Heart left ventricle (tissue), 16 donors: ENCODE results near the gene FTCD. TPM values are rescaled to one million over a fixed set of nuclear protein-coding genes. Genes with fewer than 3 reads are reported as not detected.

ENCODE experiments used
- ATAC-seq, 4 donors: fragments of 200-7000 bp; cut with Tn5 transposase; one replicate each; pipeline ENCODE4 v1.9.1; 2020 to 2022; ENCODE audit warnings: moderate library complexity in 4 of 4, mild to moderate bottlenecking in 3 of 4, moderate number of reproducible peaks in 1 of 4
- DNase-seq, 5 donors: peaks; one replicate each; pipeline ENCODE4 v3.0.0-alpha.2; 2020
- H3K27ac ChIP-seq, 12 donors: fragments of 200-600 bp; sonication (generic) in 4 of 12; one replicate each; pipeline versions ENCODE4 v1.5.0 to v1.8.0; 2016 to 2022; ENCODE audit warnings: mild to moderate bottlenecking in 2 of 12
- H3K27me3 ChIP-seq, 9 donors: fragments of 200-600 bp; sonication (generic) in 2 of 9; one replicate each; pipeline versions ENCODE4 v1.5.1 to v1.8.0; 2016 to 2022; ENCODE audit warnings: mild to moderate bottlenecking in 3 of 9
- H3K36me3 ChIP-seq, 9 donors: fragments of 200-600 bp; sonication (generic) in 2 of 9; one replicate each; pipeline versions ENCODE4 v1.5.0 to v1.8.0; 2018 to 2022; ENCODE audit warnings: mild to moderate bottlenecking in 2 of 9
- H3K4me1 ChIP-seq, 12 donors: fragments of 200-600 bp; sonication (generic) in 4 of 12; one replicate each; pipeline versions ENCODE4 v1.5.0 to v1.8.0; 2016 to 2022; ENCODE audit warnings: mild to moderate bottlenecking in 3 of 12
- H3K4me3 ChIP-seq, 12 donors: fragments of 200-600 bp; sonication (generic) in 4 of 12; one replicate each; pipeline versions ENCODE4 v1.5.0 to v1.8.0; 2017 to 2022; ENCODE audit warnings: mild to moderate bottlenecking in 9 of 12, moderate library complexity in 4 of 12
- H3K9me3 ChIP-seq, 12 donors: fragments of 200-600 bp; sonication (generic) in 4 of 12; one replicate each; pipeline versions ENCODE4 v1.5.0 to v1.8.0; 2016 to 2022; ENCODE audit warnings: mild to moderate bottlenecking in 1 of 12
- CTCF ChIP-seq, 12 donors: fragments of 200-600 bp; sonication (generic) in 4 of 12; IDR thresholded peaks; one replicate each; pipeline versions ENCODE4 v1.5.0 to v1.8.0; 2018 to 2022; ENCODE audit warnings: antibody characterized with exemption in 12 of 12, mild to moderate bottlenecking in 5 of 12
- POLR2A ChIP-seq, 2 donors: fragments of 450-650 bp; IDR thresholded peaks; one replicate each; pipeline ENCODE4 v1.6.1; 2017; ENCODE audit warnings: antibody characterized with exemption in 2 of 2, mild to moderate bottlenecking in 2 of 2, moderate library complexity in 2 of 2
- WGBS, 4 donors: extraction: QIAGEN DNeasy Blood & Tissue Kit in 2 of 4; methylation state at CpG; one replicate each; pipeline versions ENCODE4 v1.1.5 to v1.1.7; 2013 to 2018; 5-methylcytosine and 5-hydroxymethylcytosine counted together
- intact Hi-C, 10 donors: fragments of 100-400 bp; cut with DNase I; formaldehyde crosslinking; loops; one replicate each; pipeline versions ENCODE4 v1.11.1 to v1.14.2; 2022
- polyA plus RNA-seq, 2 donors: library from polyadenylated mRNA; stranded (reverse); fragments of 200-250 nt; gene quantifications; one replicate each; pipeline ENCODE4 v1.2.3, GENCODE V29; 2013
- total RNA-seq, 9 donors: library from RNA; depleted of rRNA in 2 of 9; stranded (reverse); fragments of >200 nt in 2 of 9; fragmentation: NEBNext Ultra II Directional in 3 of 9; extraction: Animal tissue kit (Norgen Biotek cat#: 25700) in 3 of 9; gene quantifications; one replicate each; pipeline versions ENCODE4 v1.1.0 to v1.2.4, GENCODE V29; 2016 to 2023
- donor health status: ischemic (EF 13 %, LVEDD 7.1; RV severe dilation, severe dysfunction).
- donor health status: healthy with polysubstance abuse.
- donor health status: DM: no; HTN: yes; CAD: no.
- donor health status: DM: no; HTN: no; CAD: no.
- donor health status: ischemic (EF 25% LVEDD 6.9; RV normal size, moderate dysfunction).
- donor health status: ischemic (EF 25% LVEDD 5.7; RV mildly dilated, moderate dysfunction).
- donor health status: healthy.
- donor health status: DM: yes; HTN: yes; CAD: no.
- donor health status: ischemic (EF 35%, LVEDD 5.7; RV mildly dilated, moderate dysfunction).
- donor health status: nonischemic (EF 11% LVEDD 7.7; RV severe dilation, severe dysfunction).
- donor health status: DM: yes; HTN: yes; CAD: no.
- donor health status: PGD.
- donor health status: ischemic (EF 29% LVEDD 5.4; RV normal size, mild dysfunction).
- donor health status: nonischemic (EF 23%, LVEDD 6.1; RV moderate dilation, normal function).

Gene FTCD
- total and polyA plus RNA-seq, 11 donors, result 0.17 to 3.1 (median 1.2) TPM; not detected in 1

DNA sequence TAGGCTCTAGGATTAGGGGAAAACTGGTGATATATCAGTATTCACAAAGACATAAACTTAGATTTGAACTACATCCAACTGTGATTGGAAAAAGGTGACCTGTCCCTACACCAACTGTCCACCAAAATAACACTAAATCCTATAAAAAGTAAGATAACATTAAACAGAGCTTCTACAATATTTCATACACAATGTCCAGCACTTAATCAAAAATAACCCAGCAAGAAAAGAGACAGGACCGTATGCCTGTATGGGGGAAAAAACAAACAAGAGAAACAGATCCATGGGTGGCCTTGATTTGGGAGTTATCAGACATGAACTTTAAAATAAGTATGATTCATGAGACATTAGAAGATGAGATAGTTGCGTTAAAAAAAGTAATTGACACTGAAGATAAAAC lies 67.2 kb downstream of the FTCD start:
- no peak overlapping the region for H3K4me3 ChIP-seq
- no peak overlapping the region for H3K27ac ChIP-seq
- intact Hi-C loops, result no loop called here
- peaks cover 0 to 13% (median 4%) of the 10 kb centered on the region in 12 donors for H3K4me1 ChIP-seq
- TF ChIP-seq POLR2A (IDR thresholded peaks at IDR 0.05), result no peak
- TF ChIP-seq CTCF (IDR thresholded peaks at IDR 0.05), result no peak
- peaks cover 0 to 32% (median 10%) of the 10 kb centered on the region in 12 donors for H3K9me3 ChIP-seq
- H3K36me3 ChIP-seq, result no peaks in the 10 kb centered on the region
- no peaks in the 10 kb centered on the region for H3K27me3 ChIP-seq
- WGBS, 4 donors, result 91 to 93% (median 91%) methylated on average over 2 of the region's 2 CpGs
- ATAC-seq (no peak), DNase-seq (no peak)

- Histone ChIP-seq H3K9me3 (peaks cover 0 to 32% (median 10%) of the 10 kb centered on the region in 12 donors), H3K27ac (no peak overlapping the region), H3K27me3 (no peaks in the 10 kb centered on the region), H3K4me1 (peaks cover 0 to 8% (median under 1%) of the 10 kb centered on the region in 12 donors), H3K4me3 (no peak overlapping the region), H3K36me3 (no peaks in the 10 kb centered on the region)
- intact Hi-C loops, result no loop called here
- TF ChIP-seq CTCF (IDR thresholded peaks at IDR 0.05), result no peak
- no peak for TF ChIP-seq POLR2A (IDR thresholded peaks at IDR 0.05)
- ATAC-seq (no peak), DNase-seq (no peak)
- 88 to 92% (median 91%) methylated on average over 1 of the region's 1 CpG for WGBS, 4 donors
Measured at GRCh38 chr21:46087641-46088040, 67.7 kb downstream of the FTCD start.

Other genes starting within 250 kb of the FTCD start
- gene COL6A1, start 173.8 kb downstream of the FTCD start, total RNA-seq, result 100 to 1,000 TPM in 8 of 9 donors, 10 to 100 TPM in 1; 92.4 to 385 (median 143) TPM
- 100 to 1,000 TPM; 149 to 157 TPM for gene COL6A1, start 173.8 kb downstream of the FTCD start, polyA plus RNA-seq
- gene COL6A2, start 57.5 kb downstream of the FTCD start, total RNA-seq, result 100 to 1,000 TPM; 118 to 484 (median 158) TPM
- 100 to 1,000 TPM; 143 to 221 TPM for gene COL6A2, start 57.5 kb downstream of the FTCD start, polyA plus RNA-seq
- 10 to 100 TPM in 4 of 9 donors, 1 to 10 TPM in 5; 4.9 to 16.8 (median 8.4) TPM for gene SPATC1L, start 28.9 kb upstream of the FTCD start, total RNA-seq
- gene SPATC1L, start 28.9 kb upstream of the FTCD start, polyA plus RNA-seq, result 10 to 100 TPM; 11.0 to 12.9 TPM
- 10 to 100 TPM; 34.2 to 65.5 (median 41.7) TPM for gene LSS, start 73.2 kb upstream of the FTCD start, total RNA-seq
- gene LSS, start 73.2 kb upstream of the FTCD start, polyA plus RNA-seq, result 10 to 100 TPM; 25.1 to 35.7 TPM
- gene MCM3AP, start 130.0 kb upstream of the FTCD start, total RNA-seq, result 10 to 100 TPM; 47.3 to 69.8 (median 56.8) TPM
- gene MCM3AP, start 130.0 kb upstream of the FTCD start, polyA plus RNA-seq, result 10 to 100 TPM; 24.5 to 50.9 TPM
- 10 to 100 TPM; 11.4 to 28.1 (median 16.0) TPM for gene YBEY, start 130.8 kb upstream of the FTCD start, total RNA-seq
- gene YBEY, start 130.8 kb upstream of the FTCD start, polyA plus RNA-seq, result 10 to 100 TPM; 14.7 to 16.5 TPM
- 1 to 10 TPM in 6 of 9 donors, under 1 TPM in 3; 0.72 to 4.0 (median 1.3) TPM for gene C21orf58, start 168.3 kb upstream of the FTCD start, total RNA-seq
- gene C21orf58, start 168.3 kb upstream of the FTCD start, polyA plus RNA-seq, result 1 to 10 TPM in 1 of 2 donors, under 1 TPM in 1; 0.64 to 1.8 TPM
- 10 to 100 TPM; 23.0 to 73.0 (median 36.7) TPM for gene PCNT, start 168.6 kb upstream of the FTCD start, total RNA-seq
- gene PCNT, start 168.6 kb upstream of the FTCD start, polyA plus RNA-seq, result 10 to 100 TPM; 17.0 to 40.7 TPM